A673 (cell line): ENCODE results near the gene TCF12. TPM values are rescaled to one million over a fixed set of nuclear protein-coding genes. Genes with fewer than 3 reads are reported as not detected.

Source experiments
- BruUV-seq: library from RNA; stranded (reverse); fragments of 400-500 nt; replicated peaks from 2 replicates; lab custom pipeline; 2021; lab: Mats Ljungman, UMichigan
- CTCF ChIA-PET: fragments of 300-600 bp; sonication (Branson Sonifier 250); formaldehyde crosslinking; loops from one replicate; lab custom pipeline; 2022; ENCODE audit warnings: antibody characterized with exemption; lab: Charles Lee
- POLR2A ChIA-PET: fragments of 300-600 bp; sonication (Branson Sonifier 250); formaldehyde crosslinking; loops from one replicate; lab custom pipeline; 2022; ENCODE audit warnings: antibody characterized with exemption; ENCODE audit not compliant: low non-redundant PET; lab: Charles Lee
- DNase-seq: peaks from one replicate; pipeline ENCODE4 v3.0.0-alpha.2; 2015; ENCODE audit warnings: low spot score
- H3K27ac ChIP-seq: fragments of 200-600 bp; sonication (generic); 2 replicates; pipeline ENCODE4 v1.5.1; 2016; ENCODE audit warnings: mixed run types, low read depth, mild to moderate bottlenecking, mixed read lengths, antibody characterized with exemption, low read length; ENCODE audit not compliant: poor library complexity, severe bottlenecking
- H3K27me3 ChIP-seq: fragments of 200-600 bp; sonication (generic); replicated peaks from 2 replicates; pipeline ENCODE4 v1.6.1; 2017; ENCODE audit warnings: mixed run types, low read depth, mild to moderate bottlenecking, mixed read lengths, antibody characterized with exemption, low read length; ENCODE audit not compliant: insufficient read depth, poor library complexity
- H3K36me3 ChIP-seq: fragments of 200-600 bp; sonication (generic); 2 replicates; pipeline ENCODE4 v1.6.1; 2016; ENCODE audit warnings: mixed run types, mild to moderate bottlenecking, mixed read lengths, antibody characterized with exemption, low read length; ENCODE audit not compliant: insufficient read depth, poor library complexity, severe bottlenecking
- H3K4me1 ChIP-seq: fragments of 200-600 bp; sonication (generic); 2 replicates; pipeline ENCODE4 v1.6.1; 2017; ENCODE audit warnings: mixed run types, mild to moderate bottlenecking, mixed read lengths, antibody characterized with exemption, low read length; ENCODE audit not compliant: insufficient read depth, poor library complexity, severe bottlenecking
- H3K4me3 ChIP-seq: fragments of 200-600 bp; sonication (generic); 2 replicates; pipeline ENCODE4 v1.5.1; 2016; ENCODE audit warnings: low read depth, mixed run types, mild to moderate bottlenecking, mixed read lengths, low read length; ENCODE audit not compliant: poor library complexity, severe bottlenecking
- H3K9me3 ChIP-seq: fragments of 200-600 bp; sonication (generic); 2 replicates; pipeline ENCODE4 v1.6.1; 2016; ENCODE audit warnings: mixed run types, low read depth, mild to moderate bottlenecking, mixed read lengths, antibody characterized with exemption, low read length; ENCODE audit not compliant: poor library complexity, severe bottlenecking
- CTCF ChIP-seq: fragments of 300-800, 200-600 bp; sonication (generic); conservative IDR thresholded peaks from 2 replicates; pipeline ENCODE4 v1.5.1; 2017; ENCODE audit warnings: low read depth, mild to moderate bottlenecking, antibody characterized with exemption, low read length, moderate library complexity, mixed read lengths
- EZH2 ChIP-seq: fragments of 200-600 bp; sonication (generic); IDR thresholded peaks from 2 replicates; pipeline ENCODE4 v1.6.1; 2017; ENCODE audit warnings: borderline replicate concordance, low read depth, mild to moderate bottlenecking, mixed read lengths, antibody characterized with exemption, low read length; ENCODE audit not compliant: poor library complexity, severe bottlenecking
- intact Hi-C: fragments of 100-400 bp; cut with micrococcal nuclease; formaldehyde crosslinking; loops from one replicate; pipeline ENCODE4 v1.10.0; 2022; ENCODE audit not compliant: unreplicated experiment
- total RNA-seq: library from RNA; stranded (reverse); gene quantifications from 2 replicates; pipeline ENCODE4 v1.2.3, GENCODE V29; 2021

Gene TCF12
- total RNA-seq, 1 experiment from 2014 or later = 351 TPM

- CTCF ChIA-PET = no interaction called here
- H3K4me3 ChIP-seq = no peak overlapping the region
- POLR2A ChIA-PET = no interaction called here
- H3K27ac ChIP-seq = no peak overlapping the region
- H3K36me3 ChIP-seq = no peaks in the 10 kb centered on the region
- intact Hi-C loops = no loop called here
- BruUV-seq = no TSS peak
- no peak for DNase-seq
- TF ChIP-seq EZH2 = no peak
- TF ChIP-seq CTCF = no peak
- H3K27me3 ChIP-seq = no peaks in the 10 kb centered on the region
- H3K9me3 ChIP-seq = no peaks in the 10 kb centered on the region
- peaks cover 35% of the 10 kb centered on the region for H3K4me1 ChIP-seq
These were observed 115.4 kb downstream of the TCF12 start for GRCh38 chr15:57033715-57034439.

GRCh38 chr15:57034613-57035012, 116.2 kb downstream of the TCF12 start:
- TF ChIP-seq EZH2 (no peak), CTCF (no peak)
- Histone ChIP-seq H3K4me3 (no peak overlapping the region), H3K27ac (no peak overlapping the region), H3K36me3 (no peaks in the 10 kb centered on the region), H3K4me1 (peaks cover 35% of the 10 kb centered on the region), H3K27me3 (no peaks in the 10 kb centered on the region), H3K9me3 (no peaks in the 10 kb centered on the region)
- BruUV-seq = no TSS peak
- POLR2A ChIA-PET = no interaction called here
- CTCF ChIA-PET = no interaction called here
- no peak for DNase-seq
- intact Hi-C loops = no loop called here

GRCh38 chr15:57035664-57036063, 117.2 kb downstream of the TCF12 start:
- no TSS peak for BruUV-seq
- no peak overlapping the region for H3K27ac ChIP-seq

More at GRCh38 chr15:57035664-57036063, 117.2 kb downstream of the TCF12 start:
- TF ChIP-seq EZH2 (no peak), CTCF (no peak)
- Histone ChIP-seq H3K9me3 (no peaks in the 10 kb centered on the region), H3K4me3 (no peak overlapping the region), H3K36me3 (no peaks in the 10 kb centered on the region), H3K4me1 (peaks cover 35% of the 10 kb centered on the region), H3K27me3 (no peaks in the 10 kb centered on the region)
- ChIA-PET POLR2A (no interaction called here), CTCF (no interaction called here)
- intact Hi-C loops = no loop called here
- DNase-seq = no peak
